HEK293 (cell line): Measurements from ENCODE around the gene NPHS2.
"Not testable (repeated sequence)": the region's sequence is repeated elsewhere in the genome, so short reads cannot be mapped to it uniquely, and the experiment has no call there.

Source experiments
- CTCF ChIP-seq: fragments of 450-650 bp; formaldehyde crosslinking; IDR thresholded peaks from 2 replicates; pipeline ENCODE4 v1.5.1; 2016; ENCODE audit warnings: missing biosample characterization, missing genetic modification characterization
- ELK4 ChIP-seq: IDR thresholded peaks from 2 replicates; pipeline ENCODE4 v1.6.1; 2011; ENCODE audit warnings: mild to moderate bottlenecking, low read depth, low read length, borderline replicate concordance
- HIC1 ChIP-seq: fragments of 450-650 bp; formaldehyde crosslinking; IDR thresholded peaks from 2 replicates; pipeline ENCODE4 v1.5.1; 2016; ENCODE audit warnings: missing biosample characterization, missing genetic modification characterization
- KLF10 ChIP-seq: fragments of 450-650 bp; IDR thresholded peaks from 2 replicates; pipeline ENCODE4 v1.5.1; 2018; ENCODE audit warnings: missing biosample characterization, mild to moderate bottlenecking, missing genetic modification characterization
- MYNN ChIP-seq: fragments of 450-650 bp; formaldehyde crosslinking; IDR thresholded peaks from 2 replicates; pipeline ENCODE4 v1.5.1; 2016; ENCODE audit warnings: missing biosample characterization, missing genetic modification characterization, borderline replicate concordance
- PRDM4 ChIP-seq: fragments of 450-650 bp; formaldehyde crosslinking; IDR thresholded peaks from 2 replicates; pipeline ENCODE4 v1.5.1; 2017; ENCODE audit warnings: missing biosample characterization, missing genetic modification characterization
- ZNF174 ChIP-seq: fragments of 450-650 bp; formaldehyde crosslinking; IDR thresholded peaks from 2 replicates; pipeline ENCODE4 v1.5.0; 2017; ENCODE audit warnings: missing biosample characterization, mild to moderate bottlenecking, missing genetic modification characterization
- ZNF202 ChIP-seq: fragments of 450-650 bp; formaldehyde crosslinking; IDR thresholded peaks from 2 replicates; pipeline ENCODE4 v1.5.1; 2016; ENCODE audit warnings: missing biosample characterization, missing genetic modification characterization, borderline replicate concordance
- ZNF274 ChIP-seq, 2 experiments: fragments of 200-500 bp in 1 of 2; fragments of 450-650 bp in 1 of 2; sonication (Bioruptor generic) in 1 of 2; formaldehyde crosslinking in 1 of 2; IDR thresholded peaks; 2 replicates each; pipeline versions ENCODE4 v1.5.1 to v1.6.1; 2014 to 2016; ENCODE audit warnings: borderline replicate concordance in 1 of 2, inconsistent platforms in 1 of 2, low read length in 1 of 2, missing biosample characterization in 1 of 2, missing genetic modification characterization in 1 of 2
- ZNF571 ChIP-seq: fragments of 450-650 bp; formaldehyde crosslinking; IDR thresholded peaks from 2 replicates; pipeline ENCODE4 v1.5.0; 2017; ENCODE audit warnings: missing biosample characterization, missing genetic modification characterization
- ZNF768 ChIP-seq: fragments of 450-650 bp; formaldehyde crosslinking; IDR thresholded peaks from 2 replicates; pipeline ENCODE4 v1.5.1; 2018; ENCODE audit warnings: missing biosample characterization, mild to moderate bottlenecking, missing genetic modification characterization

GRCh38 chr1:179518544-179518943 lies 57.2 kb downstream of the NPHS2 start:
- TF ChIP-seq ZNF768 (tag by site-specific recombination); KLF10 (tag by site-specific recombination); CTCF (tag by site-specific recombination); MYNN; ZNF571; ZNF202; ELK4; ZNF174 (tag by site-specific recombination); PRDM4 (tag by site-specific recombination); HIC1 (tag by site-specific recombination); ZNF274 (IDR thresholded peaks at IDR 0.05; ENCODE audit: low read length); ZNF274 (tag by site-specific recombination; IDR thresholded peaks at IDR 0.05; ENCODE audit: borderline replicate concordance): not testable (repeated sequence)
